Prostate gland (tissue), 2 donors: Measurements from ENCODE around the gene GLIS1. TPM values are rescaled to one million over a fixed set of nuclear protein-coding genes. Genes with fewer than 3 reads are reported as not detected.

ENCODE experiments used
- DNase-seq: peaks from one replicate; pipeline ENCODE4 v3.0.0-alpha.2; 2019; ENCODE audit warnings: low spot score
- H3K27ac ChIP-seq, 2 donors: fragments of 200-600 bp; sonication (generic); 2 replicates each; pipeline ENCODE4 v1.5.1; 2017 to 2019
- H3K27me3 ChIP-seq: fragments of 200-600 bp; sonication (generic); replicated peaks from 2 replicates; pipeline ENCODE4 v1.5.1; 2019; ENCODE audit not compliant: insufficient read depth
- H3K36me3 ChIP-seq, 2 donors: fragments of 200-600 bp; sonication (generic); 1 replicate in 1 of 2; 2 replicates in 1 of 2; pipeline versions ENCODE4 v1.5.1 to v1.8.1; 2017 to 2019
- H3K4me1 ChIP-seq: fragments of 200-600 bp; sonication (generic); replicated peaks from 2 replicates; pipeline ENCODE4 v1.5.1; 2019
- H3K4me3 ChIP-seq, 2 donors: fragments of 200-600 bp; sonication (generic); 2 replicates each; pipeline ENCODE4 v1.5.1; 2017 to 2019
- H3K9me3 ChIP-seq: fragments of 200-600 bp; sonication (generic); 2 replicates; pipeline ENCODE4 v1.5.1; 2017
- CTCF ChIP-seq, 4 experiments: fragments of 200-600 bp in 2 of 4; fragments of 450-650 bp in 2 of 4; sonication (generic) in 2 of 4; IDR thresholded peaks; 1 replicate in 3 of 4; 2 replicates in 1 of 4; pipeline ENCODE4 v1.5.1; 2016 to 2019; ENCODE audit warnings: antibody characterized with exemption in 4 of 4, mild to moderate bottlenecking in 2 of 4, moderate library complexity in 2 of 4
- POLR2A ChIP-seq: fragments of 450-650 bp; IDR thresholded peaks from one replicate; pipeline ENCODE4 v1.6.1; 2016; ENCODE audit warnings: antibody characterized with exemption, mild to moderate bottlenecking
- POLR2AphosphoS5 ChIP-seq: sonication (generic); formaldehyde crosslinking; IDR thresholded peaks from one replicate; pipeline ENCODE4 v1.6.1; 2017; ENCODE audit warnings: antibody characterized with exemption
- WGBS: methylation state at CpG from one replicate; pipeline ENCODE4 v1.1.5; 2018; 5-methylcytosine and 5-hydroxymethylcytosine counted together
- intact Hi-C: fragments of 100-400 bp; cut with DNase I; formaldehyde crosslinking; loops from one replicate; pipeline ENCODE4 v1.14.2; 2022
- total RNA-seq, 2 donors: library from RNA; depleted of rRNA; stranded (reverse); fragments of >200 nt; gene quantifications; one replicate each; pipeline ENCODE4 v1.1.0, GENCODE V29; 2016

GLIS1 gene
- total RNA-seq, 2 donors from 2014 or later: 1.1 to 8.1 TPM

GRCh38 chr1:53727461-53728092 is 11.4 kb downstream of the GLIS1 start:
- Histone ChIP-seq H3K36me3 (no peaks in the 10 kb centered on the region), H3K4me1 (no peaks in the 10 kb centered on the region), H3K9me3 (no peaks in the 10 kb centered on the region), H3K27me3 (no peaks in the 10 kb centered on the region), H3K27ac (no peak overlapping the region), H3K4me3 (no peak overlapping the region)
- DNase-seq: no peak
- WGBS: 92% methylated on average over 7 of the region's 7 CpGs
- intact Hi-C loops: no loop called here
- TF ChIP-seq POLR2A (no peak), POLR2AphosphoS5 (no peak), CTCF (IDR thresholded peaks at IDR 0.05) (no peak)

GRCh38 chr1:53726009-53726600 is 12.9 kb downstream of the GLIS1 start:
- Histone ChIP-seq H3K27ac (no peak overlapping the region), H3K4me1 (no peaks in the 10 kb centered on the region), H3K4me3 (no peak overlapping the region), H3K27me3 (no peaks in the 10 kb centered on the region), H3K9me3 (no peaks in the 10 kb centered on the region), H3K36me3 (no peaks in the 10 kb centered on the region)
- intact Hi-C loops: no loop called here
- WGBS: 93% methylated on average over 8 of the region's 8 CpGs
- no peak for DNase-seq
- no peak for TF ChIP-seq CTCF (IDR thresholded peaks at IDR 0.05)
- no peak for TF ChIP-seq POLR2A
- TF ChIP-seq POLR2AphosphoS5: no peak

- Histone ChIP-seq H3K4me1 (no peaks in the 10 kb centered on the region), H3K9me3 (no peaks in the 10 kb centered on the region), H3K36me3 (no peaks in the 10 kb centered on the region), H3K27me3 (no peaks in the 10 kb centered on the region), H3K27ac (no peak overlapping the region), H3K4me3 (no peak overlapping the region)
- intact Hi-C loops: no loop called here
- TF ChIP-seq POLR2A (no peak), POLR2AphosphoS5 (no peak), CTCF (IDR thresholded peaks at IDR 0.05) (no peak)
- WGBS: 51% methylated on average over 6 of the region's 6 CpGs
- DNase-seq: no peak
Observed at GRCh38 chr1:53725238-53725689, 13.7 kb downstream of the GLIS1 start.

- WGBS: 64% methylated on average over 1 of the region's 1 CpG
- DNase-seq: no peak
- Histone ChIP-seq H3K27me3 (no peaks in the 10 kb centered on the region), H3K9me3 (no peaks in the 10 kb centered on the region), H3K27ac (no peak overlapping the region), H3K4me3 (no peak overlapping the region), H3K4me1 (no peaks in the 10 kb centered on the region), H3K36me3 (no peaks in the 10 kb centered on the region)
- intact Hi-C loops: no loop called here
- TF ChIP-seq POLR2AphosphoS5 (no peak), CTCF (IDR thresholded peaks at IDR 0.05) (no peak), POLR2A (no peak)
Observed at GRCh38 chr1:53722025-53722424, 16.9 kb downstream of the GLIS1 start.

- TF ChIP-seq CTCF (IDR thresholded peaks at IDR 0.05): no peak
- TF ChIP-seq POLR2A: no peak
- TF ChIP-seq POLR2AphosphoS5: no peak
Observed at GRCh38 chr1:53721088-53721487, 17.9 kb downstream of the GLIS1 start.

More at GRCh38 chr1:53721088-53721487, 17.9 kb downstream of the GLIS1 start:
- H3K36me3 ChIP-seq: no peaks in the 10 kb centered on the region
- H3K9me3 ChIP-seq: no peaks in the 10 kb centered on the region
- H3K4me1 ChIP-seq: no peaks in the 10 kb centered on the region
- no peaks in the 10 kb centered on the region for H3K27me3 ChIP-seq
- no peak overlapping the region for H3K27ac ChIP-seq
- no peak overlapping the region for H3K4me3 ChIP-seq
- WGBS: 61% methylated on average over 4 of the region's 4 CpGs
- DNase-seq: no peak
- intact Hi-C loops: no loop called here
